DMS153 (cell line): Measurements from ENCODE around the gene HIPK1.
A peak's percentile ranks its signal among the peaks of the same experiment; 100 is the strongest.
"Not testable (repeated sequence)": the region's sequence is repeated elsewhere in the genome, so short reads cannot be mapped to it uniquely, and the experiment has no call there.

Source experiments
- DNase-seq: peaks from one replicate; lab custom pipeline; 2025; lab: John Stamatoyannopoulos, UW

Gene HIPK1

DNA sequence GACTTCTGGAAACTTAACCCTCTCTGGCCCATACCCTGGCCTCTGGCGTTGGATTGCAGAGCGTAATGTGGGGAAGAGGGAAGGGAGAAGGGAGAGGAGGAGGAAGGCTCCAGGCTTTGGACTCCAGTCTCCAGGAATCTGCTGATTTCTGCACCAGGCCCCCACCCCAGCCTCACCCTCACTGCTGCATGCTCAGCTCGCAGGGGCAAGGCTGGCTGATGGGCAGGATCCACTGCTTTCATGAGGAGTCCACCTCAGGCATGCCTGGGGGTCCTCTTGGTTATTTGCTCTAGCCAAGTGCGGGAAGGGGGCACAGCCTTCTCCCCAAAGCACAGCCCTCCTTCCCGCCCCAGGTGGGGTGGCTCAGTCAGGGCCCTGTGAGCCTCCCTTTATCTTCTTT, 53.8 kb downstream of the HIPK1 start:
- no peak for DNase-seq

DNA sequence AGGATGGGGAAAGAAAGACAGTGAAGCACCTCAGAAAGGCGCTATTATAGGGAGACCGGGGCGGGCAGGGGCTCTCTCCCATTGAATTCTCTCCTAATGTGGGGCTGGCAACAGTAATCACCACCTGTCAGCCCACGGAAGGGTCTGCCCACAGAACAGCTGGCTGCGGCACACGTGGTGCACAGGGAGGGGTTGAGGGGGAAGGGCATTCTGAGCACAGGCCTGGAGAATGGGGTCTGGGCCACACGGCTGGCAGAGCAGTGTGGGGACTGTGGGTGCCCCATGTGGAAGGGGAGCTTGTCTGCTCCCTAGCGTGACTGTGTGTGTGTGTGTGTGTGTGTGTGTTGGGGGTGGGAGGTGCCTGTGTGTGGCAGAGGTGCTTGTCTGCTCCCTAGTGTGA, 54.3 kb downstream of the HIPK1 start:
- DNase-seq = no peak

DNA sequence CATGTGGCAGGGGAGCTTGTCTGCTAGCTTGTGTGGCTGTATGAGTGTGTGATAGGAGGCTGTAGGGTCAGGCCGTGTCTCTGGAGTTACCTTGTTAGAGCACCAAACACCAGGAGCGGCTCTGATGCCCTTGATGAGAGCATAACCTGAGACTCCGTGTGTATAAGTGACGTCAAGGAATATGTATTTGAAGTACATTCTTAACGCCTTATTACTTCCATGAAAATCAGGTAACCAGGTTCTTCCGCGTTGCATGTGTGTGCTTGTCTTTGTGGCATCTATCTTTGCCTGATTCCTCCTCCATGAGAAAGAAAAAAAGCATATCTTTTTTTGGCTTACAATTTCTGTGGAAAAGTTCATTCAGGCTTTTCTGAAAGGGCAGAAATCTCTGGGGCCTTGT, 54.7 kb downstream of the HIPK1 start:
- DNase-seq = no peak

DNA sequence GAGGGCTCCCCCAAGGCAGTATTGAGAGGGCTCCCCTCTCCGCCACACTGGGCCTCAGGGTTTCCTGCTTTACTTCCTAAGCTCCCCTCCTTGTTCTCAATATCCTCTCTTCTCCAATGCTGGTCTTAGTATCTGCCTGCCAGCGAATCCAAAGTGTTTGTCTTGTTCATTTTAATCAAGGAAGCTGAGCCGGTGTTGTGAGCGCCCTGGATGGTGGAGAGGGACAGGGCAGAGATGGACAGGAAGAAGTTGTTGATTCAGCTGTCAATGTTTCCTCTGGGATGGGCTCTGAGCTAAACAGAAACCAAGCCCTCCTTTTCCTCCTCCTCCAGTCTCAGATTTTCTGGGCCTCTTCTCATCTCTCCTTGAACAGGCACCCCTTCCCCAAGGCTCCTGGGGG, 55.6 kb downstream of the HIPK1 start:
- DNase-seq = peak; percentile 43

DNA sequence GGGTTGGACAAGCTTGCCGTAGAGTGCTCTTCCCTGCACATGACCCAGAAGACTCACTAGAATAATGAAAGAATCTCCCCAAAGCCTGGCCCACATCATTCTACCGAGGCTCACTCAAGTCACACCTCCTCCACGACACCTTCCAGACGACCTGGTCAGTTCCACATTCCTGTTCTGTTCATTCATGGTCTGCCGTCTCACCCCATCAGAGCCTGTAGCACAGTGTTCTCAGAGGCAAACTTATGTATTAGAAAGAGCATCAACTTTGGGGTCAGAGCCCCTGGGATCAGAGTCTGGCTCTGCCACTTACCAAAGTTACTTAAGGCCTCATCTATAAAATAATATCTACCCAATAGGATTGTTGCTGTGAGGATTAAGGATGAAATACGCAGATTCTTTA, 57.7 kb downstream of the HIPK1 start:
- DNase-seq = no peak

DNA sequence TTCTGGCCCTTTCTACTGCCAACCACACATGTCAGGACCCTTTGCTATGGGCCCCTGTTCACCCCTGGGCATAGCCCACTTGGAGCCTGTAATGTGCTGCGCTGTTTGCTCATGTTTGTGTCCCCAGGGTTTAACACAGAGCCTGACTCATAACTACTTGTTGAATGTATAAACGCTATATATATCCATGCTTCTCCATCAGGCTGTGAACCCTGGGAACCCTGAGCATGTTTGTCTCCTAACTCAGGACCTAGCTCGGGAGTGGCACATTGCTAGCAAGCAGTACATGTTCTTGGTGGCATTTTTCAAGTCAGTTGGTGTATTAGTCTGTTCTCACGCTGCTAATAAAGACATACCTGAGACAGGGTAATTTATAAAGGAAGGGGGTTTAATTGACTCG, 58.1 kb downstream of the HIPK1 start:
- no peak for DNase-seq

DNA sequence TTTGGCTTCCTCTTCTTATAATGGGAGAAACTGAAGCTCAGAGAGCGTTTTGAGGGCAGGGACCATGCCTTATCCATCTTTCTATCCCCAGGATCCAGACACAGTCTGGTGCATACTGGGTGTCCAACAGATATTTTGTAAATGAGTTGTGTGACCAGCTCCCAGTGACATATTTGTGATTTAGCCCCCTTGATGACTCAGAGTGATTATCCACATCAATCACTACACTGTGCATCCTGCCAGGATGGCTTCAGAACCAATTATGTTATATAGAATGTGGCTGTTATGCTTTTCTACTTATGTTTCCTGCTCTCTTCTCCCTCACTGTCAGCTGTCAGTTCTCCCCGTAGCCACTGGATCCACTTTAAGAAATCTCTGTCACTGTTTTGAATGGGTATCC, 61.4 kb downstream of the HIPK1 start:
- DNase-seq = no peak

DNA sequence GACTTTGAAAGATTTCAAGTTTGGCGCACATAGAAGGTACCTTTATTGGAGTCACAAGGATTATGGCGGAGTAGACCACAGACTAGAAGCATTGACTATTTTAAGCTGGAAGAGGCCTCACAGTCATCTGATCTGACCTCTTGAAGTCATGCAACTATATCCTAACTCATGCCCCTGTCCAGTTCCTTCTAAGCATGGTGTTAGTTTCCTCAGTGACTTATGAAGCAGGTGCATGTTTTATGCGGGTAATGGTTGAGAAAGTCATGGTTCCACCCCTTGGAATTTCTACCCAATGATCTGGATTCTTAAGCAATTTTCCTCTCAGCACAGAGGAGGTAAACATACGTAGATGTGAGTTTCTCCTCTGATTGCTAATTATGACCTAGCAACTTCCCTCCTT, 61.8 kb downstream of the HIPK1 start:
- no peak for DNase-seq

DNA sequence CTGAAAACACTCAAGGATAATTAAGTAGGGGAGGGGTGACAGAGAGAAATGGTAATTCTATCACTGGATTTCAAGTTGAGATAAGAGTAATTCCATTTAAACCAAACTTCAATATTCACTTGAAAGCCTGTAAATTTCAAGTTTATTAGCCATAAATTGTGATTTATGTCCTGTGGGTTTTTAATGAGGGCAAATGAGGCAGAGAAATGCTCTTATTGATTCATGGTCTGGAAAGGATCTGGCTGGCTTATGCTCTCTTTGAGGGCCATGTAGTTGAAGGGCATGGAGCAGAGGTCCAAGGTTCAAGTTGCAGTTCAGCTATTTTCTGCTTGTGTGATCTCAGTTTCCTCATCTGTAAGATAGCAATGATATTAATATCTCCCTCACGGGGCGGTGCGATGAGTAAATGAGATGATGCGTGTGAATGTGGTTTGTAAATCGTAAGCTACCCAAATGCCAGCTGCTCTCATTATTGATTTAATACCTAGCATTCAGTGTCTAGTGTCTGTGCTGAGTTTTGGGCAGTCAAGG, 62.4 kb downstream of the HIPK1 start:
- no peak for DNase-seq

DNA sequence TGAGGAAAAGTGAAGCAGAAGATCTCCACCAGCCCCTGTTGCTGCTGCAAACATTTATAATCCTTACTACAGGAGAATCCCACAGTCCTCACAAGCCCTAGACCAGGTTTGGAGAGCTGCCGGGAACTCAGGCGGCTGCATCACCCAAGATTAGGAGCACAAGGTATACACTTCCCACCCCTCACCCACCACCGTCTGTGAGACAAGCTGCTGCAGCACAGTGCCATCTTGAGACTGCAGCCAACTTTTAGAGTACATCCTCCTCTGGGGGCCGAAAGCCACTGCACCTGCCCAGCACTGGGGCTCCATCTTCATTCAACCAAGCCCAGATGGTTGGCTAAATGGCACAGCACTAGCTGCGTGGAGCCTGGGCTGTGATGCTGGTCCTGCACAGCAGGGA, 63.9 kb downstream of the HIPK1 start:
- DNase-seq = no peak

DNA sequence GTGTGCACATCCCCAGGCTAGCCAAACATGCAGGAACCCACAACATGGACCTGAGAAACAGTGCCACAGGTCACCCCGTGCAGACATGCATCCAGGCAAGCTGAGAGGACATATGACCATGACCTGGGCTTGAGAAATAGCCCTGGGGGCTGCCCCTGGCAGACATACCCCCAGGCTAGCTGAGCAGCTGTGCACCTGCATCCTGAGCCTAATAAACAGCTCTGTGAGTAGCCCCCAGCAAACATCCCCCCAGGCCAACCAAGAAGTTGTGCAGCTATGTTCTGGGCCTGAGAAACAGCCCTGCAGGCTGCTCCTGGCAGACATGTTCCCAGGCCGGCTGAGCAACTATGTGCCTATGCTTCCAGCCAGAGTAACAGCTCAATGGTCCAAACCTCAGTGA, 64.6 kb downstream of the HIPK1 start:
- DNase-seq = no peak

DNA sequence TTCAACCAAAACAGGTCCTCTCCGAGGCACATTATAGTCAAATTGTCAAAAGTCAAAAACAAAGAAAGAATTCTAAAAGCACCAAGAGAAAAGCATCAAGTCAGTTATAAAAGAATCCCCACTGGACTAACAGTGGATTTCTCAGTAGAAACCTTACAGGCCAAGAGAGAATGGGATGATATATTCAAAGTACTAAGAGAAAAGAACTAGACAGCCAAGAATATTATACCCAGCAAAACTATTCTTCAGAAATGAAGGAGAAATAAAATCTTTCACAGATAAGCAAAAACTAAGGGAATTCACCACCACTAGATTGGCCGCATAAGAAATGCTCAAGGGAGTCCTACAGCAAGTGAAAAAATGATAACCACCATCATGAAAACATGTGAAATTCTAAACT, 66.3 kb downstream of the HIPK1 start:
- DNase-seq = no peak

DNA sequence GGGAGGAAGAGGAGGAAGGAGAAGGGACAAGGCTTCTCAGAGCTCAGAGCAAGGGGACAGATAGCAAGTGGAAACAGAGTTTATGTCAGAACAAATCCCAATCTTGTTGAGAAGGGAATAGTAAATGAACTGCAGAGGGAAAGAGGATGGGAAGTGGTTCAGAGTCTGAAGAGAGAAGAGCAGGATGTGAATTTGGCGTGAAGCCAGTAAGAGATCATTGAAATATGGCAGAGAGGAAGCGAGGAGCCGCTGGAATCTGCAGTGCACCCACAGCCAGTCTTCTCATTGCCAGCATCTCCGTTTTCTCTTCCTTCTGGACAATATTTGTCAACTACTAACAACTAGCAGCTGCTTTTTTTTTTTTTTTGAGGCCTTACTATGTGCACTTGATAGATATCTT, 69.2 kb downstream of the HIPK1 start:
- DNase-seq = no peak

DNA sequence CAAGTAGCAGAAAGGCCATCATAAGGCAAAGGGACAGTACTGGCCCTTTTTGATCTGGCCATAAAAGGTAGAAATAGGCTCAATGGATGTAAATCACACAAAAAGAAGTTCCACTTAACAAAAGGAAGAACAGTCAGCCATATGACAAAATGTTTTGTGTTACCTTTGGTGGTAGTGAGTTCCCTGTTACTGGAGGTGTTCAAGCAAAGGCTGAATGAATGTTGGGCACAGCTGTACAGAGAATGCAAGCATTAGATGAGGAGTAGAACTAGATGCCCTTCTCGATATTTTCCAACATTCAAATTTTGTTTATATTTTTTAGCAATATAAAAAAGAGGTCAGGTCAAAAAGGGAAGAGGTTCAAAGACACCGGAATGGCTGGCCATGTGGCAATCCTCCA, 70.1 kb downstream of the HIPK1 start:
- DNase-seq = no peak

DNA sequence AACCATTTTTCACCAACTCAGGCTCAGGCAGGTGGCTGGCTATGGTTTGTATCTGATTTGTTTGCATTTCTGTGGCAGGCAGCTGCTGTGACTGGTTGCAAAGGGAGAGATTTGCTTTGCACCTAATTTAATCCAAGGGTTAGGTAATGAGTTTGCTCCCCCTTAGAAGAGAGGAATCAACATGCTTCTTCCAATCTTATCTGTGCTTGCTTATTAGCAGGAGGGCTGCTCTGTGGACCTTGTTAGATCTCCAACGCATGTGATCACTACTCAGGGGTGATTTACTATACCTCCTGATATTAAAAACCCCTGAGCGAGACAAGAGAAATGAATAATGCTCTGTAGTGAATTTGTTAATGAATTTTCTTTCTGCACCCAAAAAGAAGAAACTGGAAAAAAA, 70.7 kb downstream of the HIPK1 start:
- DNase-seq = no peak

DNA sequence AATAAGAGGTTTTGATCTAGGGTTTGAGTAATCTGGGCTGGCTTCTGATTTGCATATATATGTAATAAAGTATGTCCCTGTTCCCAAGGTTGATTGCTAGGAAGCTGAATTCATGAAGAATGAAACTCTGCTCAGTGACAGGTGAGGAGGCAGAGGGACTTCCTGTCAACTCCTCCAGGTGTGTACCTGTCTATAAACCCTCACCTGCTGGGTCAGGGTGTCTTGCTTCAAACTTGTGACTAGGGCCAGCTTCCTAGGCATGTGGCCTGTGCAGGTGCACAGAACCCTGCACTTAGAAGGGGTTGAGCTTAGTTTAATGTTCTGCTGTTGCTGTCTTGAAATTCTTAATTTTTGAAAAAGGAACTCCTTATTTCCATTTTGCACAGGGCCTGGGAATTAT, 71.3 kb downstream of the HIPK1 start:
- no peak for DNase-seq

DNA sequence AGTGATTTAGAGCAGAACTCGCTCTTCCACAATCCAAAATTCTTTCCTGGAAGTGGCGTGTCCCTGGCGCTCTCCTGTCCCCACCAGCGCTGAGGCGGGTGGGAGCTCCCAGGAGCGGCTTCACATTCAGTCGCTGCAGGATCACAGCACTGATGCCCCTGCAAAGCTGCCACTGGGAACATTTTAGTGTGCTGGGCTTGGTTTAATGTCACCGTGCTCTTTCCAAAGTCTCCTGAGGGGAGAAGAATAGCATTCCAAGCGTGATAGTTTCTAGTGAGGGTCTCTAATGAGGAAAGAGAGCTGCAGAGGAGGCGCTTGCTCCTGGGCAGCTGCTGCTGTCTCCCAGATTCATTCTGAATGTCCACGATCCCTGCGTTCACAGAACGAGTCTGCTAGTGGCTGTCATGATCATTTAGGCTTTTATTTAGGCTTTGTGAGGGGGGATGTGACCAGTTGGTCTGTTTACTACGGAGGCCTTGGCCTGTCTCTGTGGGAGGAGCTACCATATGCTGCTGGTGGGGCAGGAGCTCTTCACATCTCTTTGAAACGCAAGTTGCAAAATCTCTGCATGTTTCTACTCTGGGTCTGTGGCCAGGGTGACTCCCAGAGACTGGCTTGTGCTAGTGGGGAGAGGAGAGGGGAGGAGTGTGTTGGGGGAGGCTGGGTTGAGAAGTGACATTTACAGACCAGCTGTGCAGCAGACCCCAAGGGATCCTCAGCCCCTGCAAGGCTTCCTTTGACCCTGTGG, 73.5 kb downstream of the HIPK1 start:
- no peak for DNase-seq

DNA sequence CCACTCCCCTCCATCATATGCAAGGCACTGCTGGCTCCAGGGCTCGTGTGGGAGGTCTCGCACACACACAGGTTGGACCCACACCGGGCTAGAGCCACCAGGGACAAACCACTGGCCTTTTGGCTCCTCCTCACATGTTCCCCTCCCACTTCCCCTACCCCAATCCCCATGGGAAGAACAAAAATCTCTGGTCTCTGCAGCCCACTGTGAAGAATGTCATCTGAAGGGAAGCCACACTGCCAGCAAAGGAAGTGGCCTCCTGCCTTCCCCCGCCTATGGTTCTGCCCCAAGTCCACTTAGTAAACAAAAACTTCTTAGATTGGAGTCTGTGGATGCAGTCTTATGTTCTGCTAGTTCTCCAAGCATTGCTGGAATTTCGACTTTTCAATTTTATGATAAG, 74.3 kb downstream of the HIPK1 start:
- no peak for DNase-seq

DNA sequence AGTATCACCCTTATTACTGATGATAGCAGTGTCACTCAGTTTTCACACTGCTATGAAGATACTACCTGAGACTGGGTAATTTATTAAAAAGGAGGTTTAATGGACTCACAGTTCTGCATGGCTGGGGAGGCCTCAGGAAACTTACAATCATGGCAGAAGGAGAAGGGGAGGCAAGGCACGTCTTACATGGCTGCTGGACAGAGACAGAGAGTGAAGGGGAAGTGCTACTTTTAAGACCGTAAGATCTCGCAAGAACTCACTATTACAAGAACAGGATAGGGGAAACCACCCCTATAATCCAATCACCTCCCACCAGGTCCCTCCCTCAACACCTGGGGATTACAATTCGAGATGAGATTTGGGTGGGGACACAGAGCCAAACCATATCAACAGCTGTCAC, 77.7 kb downstream of the HIPK1 start:
- DNase-seq = not testable (repeated sequence)

DNA sequence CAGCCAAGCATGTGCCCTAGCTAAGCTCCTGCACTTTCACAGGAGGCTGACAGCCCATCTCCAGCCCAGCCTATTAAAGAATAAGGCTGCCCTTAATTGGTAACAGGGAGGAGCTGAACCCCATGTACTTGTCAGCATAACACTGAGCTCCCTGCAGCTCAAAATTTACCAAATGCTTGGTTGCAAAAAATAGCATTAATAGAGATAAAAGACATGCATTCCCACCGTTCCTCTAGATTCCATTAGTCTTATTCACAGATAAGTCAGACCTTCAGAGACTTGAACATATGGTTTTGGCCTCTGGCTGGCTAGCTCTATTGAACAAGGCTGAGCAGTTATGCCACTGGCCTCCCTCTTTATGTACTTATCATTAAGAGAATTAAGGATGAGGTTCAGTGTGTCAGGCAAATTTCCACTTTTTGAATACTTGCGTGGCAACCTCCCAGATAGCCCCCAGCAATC, 79.4 kb downstream of the HIPK1 start:
- no peak for DNase-seq

DNA sequence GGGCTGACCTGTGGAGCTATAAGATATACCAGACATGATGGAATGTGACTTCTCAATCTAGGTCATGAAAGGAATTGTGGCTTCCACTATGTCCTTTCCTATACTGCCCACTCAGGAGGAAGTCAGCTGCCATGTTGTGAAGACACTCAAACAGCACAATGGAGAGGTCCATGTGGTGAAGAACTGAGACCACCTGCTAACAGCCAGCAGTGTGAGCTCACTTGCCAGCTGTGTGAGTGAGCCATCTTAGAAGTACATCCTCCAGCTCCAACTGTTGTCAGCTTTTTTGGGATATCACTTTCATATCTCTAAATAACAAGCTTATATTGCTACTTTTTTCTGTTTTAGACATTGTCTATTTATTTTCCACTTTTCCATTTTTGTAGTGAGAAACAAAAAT, 79.9 kb downstream of the HIPK1 start:
- no peak for DNase-seq

DNA sequence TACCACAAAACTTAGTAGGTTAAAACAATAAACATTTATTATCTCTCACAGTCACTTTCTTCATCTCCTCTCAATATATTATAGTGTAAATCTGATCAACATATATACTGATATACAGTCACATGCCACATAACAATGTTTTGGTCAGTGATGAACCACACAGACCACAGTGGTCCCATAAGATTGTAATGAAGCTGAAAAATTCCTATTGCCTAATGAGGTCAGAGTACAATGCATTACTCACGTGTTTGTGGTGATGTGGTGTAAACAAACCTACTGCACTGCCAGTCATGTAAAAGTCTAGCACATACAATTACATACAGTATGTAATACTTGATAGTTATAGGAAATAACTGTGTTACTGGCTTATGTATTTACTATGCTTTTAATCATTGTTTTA, 80.3 kb downstream of the HIPK1 start:
- no peak for DNase-seq

DNA sequence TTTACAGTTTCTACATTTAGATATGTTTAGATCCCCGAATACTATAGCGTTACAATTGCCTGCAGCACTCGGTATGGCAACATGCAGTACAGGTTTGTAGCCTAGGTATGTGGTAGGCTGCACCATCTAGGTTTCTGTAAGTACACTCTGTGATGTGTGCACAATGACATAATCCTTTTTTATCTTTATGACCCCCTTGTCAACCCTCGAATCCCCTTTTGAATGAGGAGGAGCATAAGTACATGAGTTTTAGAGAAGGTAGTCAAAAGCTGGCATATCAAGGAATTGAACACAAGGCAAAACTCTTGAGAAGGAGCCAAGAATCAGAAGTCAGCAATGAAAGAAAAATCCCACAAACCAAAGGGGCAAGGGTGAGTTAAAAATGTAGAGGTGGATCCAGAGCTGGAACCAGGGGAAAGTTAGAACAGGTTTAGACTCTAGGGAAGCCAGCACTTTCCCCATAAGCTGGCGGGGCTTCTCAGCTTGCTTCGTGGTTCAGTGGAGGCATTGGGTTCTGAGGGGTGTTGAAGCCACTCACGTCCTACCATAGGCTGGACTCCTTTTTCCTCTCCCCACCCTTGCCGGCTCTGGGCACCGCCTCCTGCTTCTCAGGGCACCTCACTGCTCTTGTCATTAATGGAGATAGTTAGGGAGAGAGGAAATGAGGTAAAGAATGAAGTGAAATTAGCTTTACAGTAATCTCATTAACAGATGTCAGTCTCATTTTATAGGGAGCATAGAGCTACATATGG, 81.5 kb downstream of the HIPK1 start:
- DNase-seq = no peak

DNA sequence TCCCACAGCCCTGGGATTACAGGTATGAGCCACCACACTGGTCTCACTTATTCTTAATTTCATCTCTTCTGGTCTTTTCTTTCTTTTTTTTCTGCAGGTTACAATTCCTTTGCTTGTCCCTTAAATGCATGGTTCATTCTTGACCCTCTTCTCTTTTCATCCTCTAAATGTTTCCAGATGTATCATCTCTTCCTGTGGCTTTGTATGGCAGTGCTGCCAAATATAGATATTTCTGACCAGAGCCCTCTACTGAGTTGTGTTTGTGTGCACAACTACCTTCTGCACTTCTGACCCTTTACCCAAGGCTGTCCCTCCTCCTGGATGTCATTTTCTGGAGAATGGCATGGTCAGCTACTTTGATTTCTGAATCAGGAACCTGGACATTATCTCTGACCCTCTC, 82.7 kb downstream of the HIPK1 start:
- no peak for DNase-seq
